AG04450 (cell line): Measurements from ENCODE around the gene OR2F1. TPM values are rescaled to one million over a fixed set of nuclear protein-coding genes. Genes with fewer than 3 reads are reported as not detected.

Experiments
- CTCF ChIA-PET: fragments of 300-600, 350-600 bp; formaldehyde crosslinking; extraction: SDS; loops from one replicate; lab custom pipeline; 2022; ENCODE audit warnings: antibody characterized with exemption, inconsistent platforms; lab: Charles Lee
- POLR2A ChIA-PET: fragments of 350-600 bp; formaldehyde crosslinking; extraction: SDS; loops from one replicate; lab custom pipeline; 2021; ENCODE audit warnings: antibody characterized with exemption, inconsistent platforms; lab: Yijun Ruan, JAX
- DNase-seq: peaks from one replicate; pipeline ENCODE4 v3.0.0-alpha.2; 2011; ENCODE audit warnings: low read depth, low spot score
- H3K27ac ChIP-seq: one replicate; pipeline ENCODE4 v1.5.1; 2012; ENCODE audit warnings: low read depth, low read length, control low read depth
- H3K27me3 ChIP-seq: one replicate; pipeline ENCODE4 v1.6.0; 2012; ENCODE audit warnings: low read length; ENCODE audit not compliant: control insufficient read depth, insufficient read depth
- H3K4me3 ChIP-seq: 2 replicates; pipeline ENCODE4 v1.5.1; 2011; ENCODE audit warnings: mild to moderate bottlenecking, low read depth, low read length, control low read depth
- H3K9me3 ChIP-seq: 2 replicates; pipeline ENCODE4 v1.5.1; 2012; ENCODE audit warnings: low read length; ENCODE audit not compliant: control insufficient read depth, insufficient read depth
- CTCF ChIP-seq: IDR thresholded peaks from 2 replicates; pipeline ENCODE4 v1.5.1; 2011; ENCODE audit warnings: low read depth, low read length, control low read depth, inconsistent platforms
- polyA plus RNA-seq: library from polyadenylated mRNA; depleted of rRNA; stranded (reverse); fragments of >200 nt; gene quantifications from 2 replicates; pipeline ENCODE4 v1.2.3, GENCODE V29; 2011

The OR2F1 gene
- polyA plus RNA-seq, 1 experiment, result not detected

GRCh38 chr7:143948733-143949132, 5.9 kb upstream of the OR2F1 start:
- TF ChIP-seq CTCF, result no peak
- H3K27ac ChIP-seq, result no peak overlapping the region
- no peaks in the 10 kb centered on the region for H3K27me3 ChIP-seq
- CTCF ChIA-PET, result no interaction called here
- DNase-seq, result no peak
- POLR2A ChIA-PET, result no interaction called here
- H3K4me3 ChIP-seq, result no peak overlapping the region
- H3K9me3 ChIP-seq, result no peaks in the 10 kb centered on the region; the same call in 1 of the 2 replicates

GRCh38 chr7:143953421-143953820, 1.2 kb upstream of the OR2F1 start:
- H3K27me3 ChIP-seq, result no peaks in the 10 kb centered on the region
- H3K9me3 ChIP-seq, result no peaks in the 10 kb centered on the region; the same call in 1 of the 2 replicates
- CTCF ChIA-PET, result no interaction called here
- no peak for TF ChIP-seq CTCF
- no peak overlapping the region for H3K27ac ChIP-seq
- DNase-seq, result no peak
- no peak overlapping the region for H3K4me3 ChIP-seq
- POLR2A ChIA-PET, result no interaction called here

GRCh38 chr7:143954135-143954534, 509 bp upstream of the OR2F1 start:
- TF ChIP-seq CTCF, result no peak
- no peaks in the 10 kb centered on the region for H3K27me3 ChIP-seq
- ChIA-PET CTCF (no interaction called here), POLR2A (no interaction called here)
- no peak overlapping the region for H3K27ac ChIP-seq
- DNase-seq, result no peak
- no peak overlapping the region for H3K4me3 ChIP-seq
- H3K9me3 ChIP-seq, result no peaks in the 10 kb centered on the region; the same call in 1 of the 2 replicates

GRCh38 chr7:143958781-143959180, 4.1 kb downstream of the OR2F1 start:
- H3K27ac ChIP-seq, result no peak overlapping the region
- H3K9me3 ChIP-seq, result no peaks in the 10 kb centered on the region
- TF ChIP-seq CTCF, result no peak
- H3K27me3 ChIP-seq, result no peaks in the 10 kb centered on the region
- ChIA-PET CTCF (no interaction called here), POLR2A (no interaction called here)
- DNase-seq, result no peak
- no peak overlapping the region for H3K4me3 ChIP-seq

GRCh38 chr7:143960813-143961610, 6.4 kb downstream of the OR2F1 start:
- H3K9me3 ChIP-seq, result no peaks in the 10 kb centered on the region
- no peaks in the 10 kb centered on the region for H3K27me3 ChIP-seq
- no peak for TF ChIP-seq CTCF
- POLR2A ChIA-PET, result no interaction called here
- CTCF ChIA-PET, result interaction anchor here (0.6 kb wide), 1 partner anchor 95 kb away, joined by 4 read pairs; no protein-coding TSS in a partner anchor
- DNase-seq, result no peak
- no peak overlapping the region for H3K27ac ChIP-seq
- H3K4me3 ChIP-seq, result no peak overlapping the region
